Hematopoietic multipotent progenitor cell treated with erythropoietin and hydrocortisone succinate and interleukin-3 and kit ligand, for 4 days (in vitro differentiated cells): ENCODE results near the gene VWA5A.

Source experiments
- DNase-seq: peaks from one replicate; pipeline ENCODE4 v3.0.0-alpha.2; 2015

The VWA5A gene

GRCh38 chr11:124114942-124115781 is at the start of gene VWA5A:
VWA5A (plus strand) TSS chr11:124115450; CDS start chr11:124117512, 2,062 bp downstream.
- peak; percentile 91 for DNase-seq

- DNase-seq = no peak
These were observed 46.6 kb upstream of the VWA5A start for GRCh38 chr11:124068601-124069110.

GRCh38 chr11:124069429-124070401 is 45.5 kb upstream of the VWA5A start:
- peak; percentile 93 for DNase-seq

- DNase-seq = peak; percentile 88
These were observed 44.2 kb upstream of the VWA5A start for GRCh38 chr11:124070915-124071622.

GRCh38 chr11:124071623-124071948 is 43.7 kb upstream of the VWA5A start:
- DNase-seq = no peak

GRCh38 chr11:124072147-124072546 is 43.1 kb upstream of the VWA5A start:
- DNase-seq = no peak

- DNase-seq = no peak
These were observed 40.7 kb upstream of the VWA5A start for GRCh38 chr11:124074554-124074953.

GRCh38 chr11:124075492-124075840 is 39.8 kb upstream of the VWA5A start:
- no peak for DNase-seq

- DNase-seq = peak; percentile 64
These were observed 39.2 kb upstream of the VWA5A start for GRCh38 chr11:124075841-124076651.

GRCh38 chr11:124077266-124077665 is 38.0 kb upstream of the VWA5A start:
- no peak for DNase-seq

GRCh38 chr11:124078591-124078990 is 36.7 kb upstream of the VWA5A start:
- no peak for DNase-seq

GRCh38 chr11:124079631-124080326 is 35.5 kb upstream of the VWA5A start:
- DNase-seq = peak; percentile 86

- no peak for DNase-seq
These were observed 34.8 kb upstream of the VWA5A start for GRCh38 chr11:124080327-124081001.

GRCh38 chr11:124081483-124081882 is 33.8 kb upstream of the VWA5A start:
- DNase-seq = no peak

- no peak for DNase-seq
These were observed 32.9 kb upstream of the VWA5A start for GRCh38 chr11:124082371-124082770.

GRCh38 chr11:124085583-124085982 is 29.7 kb upstream of the VWA5A start:
- no peak for DNase-seq

GRCh38 chr11:124085997-124086846 is 29.0 kb upstream of the VWA5A start:
- no peak for DNase-seq

- DNase-seq = no peak
These were observed 24.3 kb upstream of the VWA5A start for GRCh38 chr11:124090996-124091395.

- no peak for DNase-seq
These were observed 21.9 kb upstream of the VWA5A start for GRCh38 chr11:124093330-124093729.

- DNase-seq = no peak
These were observed 20.5 kb upstream of the VWA5A start for GRCh38 chr11:124094731-124095130.
